NB4 (cell line): ENCODE results near the gene GDI2.

Source experiments
- TF ChIP-seq, protein P1 (sequence below): IDR thresholded peaks from 2 replicates; pipeline ENCODE4 v1.6.1; 2011; ENCODE audit warnings: low read depth, low read length
- TF ChIP-seq, protein P2 (sequence below): IDR thresholded peaks from one replicate; pipeline ENCODE4 v1.5.1; 2012; ENCODE audit warnings: low read depth, low read length

DNA sequence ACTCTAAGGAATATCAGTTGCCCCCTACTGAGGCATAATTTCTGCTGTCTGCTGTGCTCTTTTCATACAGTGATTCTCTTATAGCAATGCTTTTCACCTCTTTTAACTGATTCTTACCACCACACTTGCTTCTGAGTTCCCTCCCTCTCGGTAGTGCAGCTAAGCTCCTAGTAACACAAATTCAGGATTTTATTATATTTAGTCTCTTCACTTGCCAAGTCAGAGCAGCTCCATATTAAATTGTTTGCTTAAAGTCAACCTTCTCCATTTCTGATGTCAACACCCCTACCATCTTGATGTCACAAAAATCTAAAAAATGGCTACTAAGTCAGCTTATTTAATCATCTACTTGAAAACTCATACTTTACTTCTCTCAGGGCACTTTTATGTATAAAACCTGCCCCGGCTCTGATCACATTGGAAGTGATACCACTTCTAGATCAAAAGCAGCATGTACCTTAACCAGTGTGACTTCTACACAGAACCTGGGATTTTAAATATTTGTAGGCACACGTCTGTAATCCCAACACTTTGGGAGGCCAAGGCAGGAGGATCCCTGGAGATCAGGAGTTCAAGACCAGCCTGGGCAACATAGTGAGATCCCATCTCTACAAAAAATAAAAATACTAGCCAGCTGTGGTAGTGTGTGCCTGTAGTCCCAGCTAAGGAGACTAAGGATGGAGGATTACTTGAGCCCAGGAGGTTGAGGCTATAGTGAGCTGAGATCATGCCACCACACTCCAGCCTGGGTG, 55.3 kb downstream of the GDI2 start:
- TF ChIP-seq, protein P1, sequence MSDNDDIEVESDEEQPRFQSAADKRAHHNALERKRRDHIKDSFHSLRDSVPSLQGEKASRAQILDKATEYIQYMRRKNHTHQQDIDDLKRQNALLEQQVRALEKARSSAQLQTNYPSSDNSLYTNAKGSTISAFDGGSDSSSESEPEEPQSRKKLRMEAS: no peak
- TF ChIP-seq, protein P2, sequence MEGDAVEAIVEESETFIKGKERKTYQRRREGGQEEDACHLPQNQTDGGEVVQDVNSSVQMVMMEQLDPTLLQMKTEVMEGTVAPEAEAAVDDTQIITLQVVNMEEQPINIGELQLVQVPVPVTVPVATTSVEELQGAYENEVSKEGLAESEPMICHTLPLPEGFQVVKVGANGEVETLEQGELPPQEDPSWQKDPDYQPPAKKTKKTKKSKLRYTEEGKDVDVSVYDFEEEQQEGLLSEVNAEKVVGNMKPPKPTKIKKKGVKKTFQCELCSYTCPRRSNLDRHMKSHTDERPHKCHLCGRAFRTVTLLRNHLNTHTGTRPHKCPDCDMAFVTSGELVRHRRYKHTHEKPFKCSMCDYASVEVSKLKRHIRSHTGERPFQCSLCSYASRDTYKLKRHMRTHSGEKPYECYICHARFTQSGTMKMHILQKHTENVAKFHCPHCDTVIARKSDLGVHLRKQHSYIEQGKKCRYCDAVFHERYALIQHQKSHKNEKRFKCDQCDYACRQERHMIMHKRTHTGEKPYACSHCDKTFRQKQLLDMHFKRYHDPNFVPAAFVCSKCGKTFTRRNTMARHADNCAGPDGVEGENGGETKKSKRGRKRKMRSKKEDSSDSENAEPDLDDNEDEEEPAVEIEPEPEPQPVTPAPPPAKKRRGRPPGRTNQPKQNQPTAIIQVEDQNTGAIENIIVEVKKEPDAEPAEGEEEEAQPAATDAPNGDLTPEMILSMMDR: no peak
